Stimulated activated CD8-positive, alpha-beta memory T cell treated with anti-CD3 and anti-CD28 coated beads, Interleukin-15, amount 100 ng/mL, for 48 hours (primary cell): ENCODE measurements around the gene ARHGEF4.

Experiments
- DNase-seq, 2 donors: peaks; one replicate each; pipeline ENCODE4 v3.0.0-alpha.2; 2020; ENCODE audit warnings: low read depth in 2 of 2

ARHGEF4 gene

DNA sequence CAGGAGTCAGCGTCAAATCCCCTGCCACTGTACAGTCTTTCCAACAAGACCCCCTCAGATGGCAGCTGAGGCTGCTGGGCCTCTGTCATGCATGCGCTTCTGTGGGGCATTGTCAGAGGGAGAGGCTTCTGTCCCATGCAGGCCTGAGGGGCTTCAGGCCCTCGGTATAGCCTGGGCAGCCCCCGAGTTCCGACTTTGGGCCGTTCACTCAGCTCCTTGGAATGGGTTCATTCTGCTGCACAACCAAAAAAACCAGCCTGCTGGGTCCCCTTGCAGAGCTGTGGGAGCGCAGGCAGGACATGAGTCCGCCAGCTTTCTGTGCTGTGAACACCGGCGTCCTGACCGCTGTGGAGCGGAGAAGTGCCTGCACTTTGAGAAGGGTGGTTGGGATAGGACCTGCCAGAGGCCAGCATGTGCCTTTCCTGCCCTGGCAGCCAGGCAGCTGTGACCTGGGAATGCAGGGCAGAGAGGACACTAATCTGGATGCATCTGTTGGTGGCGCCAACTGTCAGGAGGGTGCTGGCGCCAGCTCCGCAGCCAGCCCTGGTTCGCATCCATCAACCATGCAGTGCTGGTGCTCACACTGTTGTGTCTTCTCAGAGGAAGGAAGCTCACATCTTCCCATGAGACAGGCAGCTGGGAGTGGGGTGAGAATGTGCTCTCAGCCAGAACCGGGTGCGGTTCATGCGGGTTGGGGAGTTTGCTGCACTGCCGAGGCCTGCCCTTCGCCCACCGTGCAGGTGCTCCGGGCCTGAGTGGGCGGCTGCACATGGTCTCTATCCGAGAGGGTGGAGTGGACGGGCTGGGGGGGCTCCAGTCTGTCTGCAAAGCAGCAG lies 14.3 kb downstream of the ARHGEF4 start:
- DNase-seq, result no peak

DNA sequence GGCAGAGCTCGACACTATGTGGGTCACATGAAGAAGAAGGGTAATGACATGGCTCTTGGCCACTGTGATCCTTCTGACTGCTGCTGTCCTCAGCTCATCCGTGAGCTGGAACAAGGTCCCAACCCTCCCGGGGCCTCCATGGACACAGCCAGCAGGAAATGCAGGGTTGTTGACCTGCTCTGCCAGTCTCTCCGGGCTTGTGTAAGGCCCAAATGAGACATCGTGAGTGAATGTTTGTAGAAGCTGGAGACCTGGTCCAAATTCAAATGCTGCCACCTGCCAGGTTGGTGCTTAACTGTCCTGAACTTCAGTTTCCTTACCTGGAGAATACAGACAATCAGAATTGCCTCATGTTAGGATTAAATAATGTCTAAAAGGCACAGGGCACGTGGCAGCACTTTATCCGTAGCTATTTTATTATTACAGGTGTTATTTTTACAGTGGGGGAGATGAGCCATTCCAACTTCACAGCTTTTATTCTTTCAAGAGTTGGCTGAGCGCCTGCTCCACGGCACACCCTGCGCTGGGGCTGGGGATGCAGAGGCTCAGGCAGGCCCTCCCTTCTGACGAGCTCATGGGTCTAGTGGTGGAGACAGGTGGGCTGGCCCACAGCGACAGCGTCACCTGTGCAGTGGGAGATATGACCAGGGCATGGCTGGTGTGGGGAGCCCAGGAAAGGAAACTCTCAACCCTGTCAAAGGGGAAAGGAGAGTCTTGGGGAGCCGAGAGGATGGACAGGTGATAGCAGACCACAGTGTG lies 15.1 kb downstream of the ARHGEF4 start:
- DNase-seq, result no peak

DNA sequence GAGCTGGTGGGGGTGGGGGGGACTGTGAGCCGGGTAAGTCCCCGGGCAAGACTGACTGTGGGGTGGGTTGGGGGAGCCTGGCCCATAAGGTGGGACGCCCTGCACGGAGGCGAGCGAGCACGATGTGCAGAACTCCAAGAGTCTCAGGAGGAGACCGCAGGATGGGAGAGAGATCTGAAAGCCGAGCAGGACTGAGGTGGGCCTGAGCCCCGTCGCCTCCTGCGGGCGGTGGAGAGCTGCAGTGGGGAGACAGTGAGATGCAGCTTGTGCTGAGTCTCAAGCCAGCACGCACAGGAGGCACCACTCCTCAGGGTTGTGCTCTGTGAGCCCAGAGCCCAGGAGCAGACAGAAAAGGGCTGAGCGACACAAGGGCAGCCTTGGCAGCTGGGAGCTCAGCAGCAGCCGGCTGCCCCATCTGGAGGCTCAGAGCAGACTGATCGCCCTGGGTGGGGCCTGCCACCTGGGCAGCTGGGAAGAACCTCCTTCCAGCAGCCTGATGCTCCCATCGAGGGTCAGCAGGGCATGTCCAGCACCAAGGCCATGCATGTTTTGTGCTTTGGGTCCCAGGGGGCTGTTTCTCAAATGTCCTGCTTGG lies 15.9 kb downstream of the ARHGEF4 start:
- no peak for DNase-seq

DNA sequence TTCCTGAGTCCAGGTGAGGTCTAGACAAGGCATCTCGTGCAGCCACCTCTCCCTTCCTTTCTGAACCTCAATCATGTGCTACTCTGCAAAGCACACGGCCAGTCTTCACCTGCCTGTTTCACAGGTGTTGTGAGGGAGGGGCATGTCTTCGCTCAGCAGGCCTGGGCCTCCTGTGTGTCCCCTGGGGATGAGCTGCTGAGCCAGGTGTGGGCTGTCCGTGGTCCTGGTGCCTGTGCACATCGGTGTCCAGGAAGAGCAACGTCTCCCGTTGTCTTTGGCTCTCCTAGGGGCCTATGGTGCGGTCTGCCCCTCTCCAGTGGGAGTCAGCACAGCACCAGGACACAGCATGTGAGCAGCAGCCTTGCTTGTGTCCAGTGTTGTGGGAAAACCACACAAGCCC lies 16.7 kb downstream of the ARHGEF4 start:
- DNase-seq, result no peak

DNA sequence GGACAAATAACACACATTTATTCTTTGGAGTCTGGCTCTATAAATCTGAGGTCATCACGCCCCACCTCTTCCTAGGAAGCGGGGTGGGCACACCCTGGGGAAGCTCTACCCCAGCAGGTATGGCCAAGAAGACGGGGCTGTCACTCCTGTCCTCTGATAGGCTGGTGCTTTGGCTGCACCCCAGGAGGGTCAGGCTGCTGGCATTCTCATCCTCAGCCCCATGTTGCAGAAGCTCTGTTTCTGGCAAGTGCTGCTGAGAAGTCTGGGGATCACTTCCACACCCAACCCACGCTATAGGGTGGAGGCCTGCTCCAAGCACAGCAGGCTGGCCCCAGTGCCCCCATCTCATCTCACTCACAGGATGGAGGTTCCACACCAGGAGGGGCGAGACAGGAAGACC lies 17.6 kb downstream of the ARHGEF4 start:
- no peak for DNase-seq

DNA sequence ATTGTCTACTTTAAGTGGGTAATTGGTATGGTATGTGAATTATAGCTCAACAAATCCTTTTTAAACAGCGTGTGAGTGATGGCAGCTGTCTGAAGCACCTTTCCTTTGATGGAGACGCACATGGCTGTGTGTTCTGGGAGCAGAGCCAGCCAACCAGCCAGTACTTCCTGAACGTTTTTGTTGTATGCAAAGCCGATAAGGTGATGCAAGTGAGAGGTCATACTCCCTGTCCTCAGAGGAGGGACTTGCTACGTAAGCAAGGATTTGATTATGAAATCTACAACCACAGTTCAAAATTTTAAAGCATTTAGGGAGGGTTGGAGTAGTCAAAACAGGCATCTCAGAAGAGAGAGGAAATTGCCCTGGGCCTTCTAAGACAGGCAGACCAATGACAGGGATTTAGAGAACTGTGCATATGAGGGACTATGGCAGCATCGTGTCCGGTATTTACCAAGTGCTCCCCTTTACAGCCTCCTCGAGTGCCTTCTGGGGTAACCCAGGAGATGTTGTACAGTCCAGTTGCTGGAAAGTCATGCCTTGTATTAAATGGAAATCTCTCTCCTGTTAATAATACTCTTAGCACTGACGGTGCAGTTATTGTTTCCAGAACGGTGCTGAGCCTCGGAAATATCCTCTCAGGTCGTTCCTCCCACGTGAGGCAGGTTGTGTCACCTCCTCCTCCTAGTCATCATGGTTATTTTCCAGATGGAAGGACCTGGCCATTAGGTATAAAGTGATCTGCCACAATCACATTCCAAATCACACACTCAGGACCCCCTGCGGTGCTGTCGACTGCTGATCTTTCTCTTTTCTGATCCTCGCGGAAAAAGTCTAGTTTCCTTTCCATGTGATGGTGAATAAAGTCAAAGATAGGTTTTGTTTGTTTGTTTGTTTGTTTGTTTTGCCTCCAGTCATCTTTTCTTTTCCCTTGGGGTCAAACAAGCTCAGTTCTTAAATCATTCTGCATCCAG lies 28.4 kb downstream of the ARHGEF4 start:
- DNase-seq, result no peak

DNA sequence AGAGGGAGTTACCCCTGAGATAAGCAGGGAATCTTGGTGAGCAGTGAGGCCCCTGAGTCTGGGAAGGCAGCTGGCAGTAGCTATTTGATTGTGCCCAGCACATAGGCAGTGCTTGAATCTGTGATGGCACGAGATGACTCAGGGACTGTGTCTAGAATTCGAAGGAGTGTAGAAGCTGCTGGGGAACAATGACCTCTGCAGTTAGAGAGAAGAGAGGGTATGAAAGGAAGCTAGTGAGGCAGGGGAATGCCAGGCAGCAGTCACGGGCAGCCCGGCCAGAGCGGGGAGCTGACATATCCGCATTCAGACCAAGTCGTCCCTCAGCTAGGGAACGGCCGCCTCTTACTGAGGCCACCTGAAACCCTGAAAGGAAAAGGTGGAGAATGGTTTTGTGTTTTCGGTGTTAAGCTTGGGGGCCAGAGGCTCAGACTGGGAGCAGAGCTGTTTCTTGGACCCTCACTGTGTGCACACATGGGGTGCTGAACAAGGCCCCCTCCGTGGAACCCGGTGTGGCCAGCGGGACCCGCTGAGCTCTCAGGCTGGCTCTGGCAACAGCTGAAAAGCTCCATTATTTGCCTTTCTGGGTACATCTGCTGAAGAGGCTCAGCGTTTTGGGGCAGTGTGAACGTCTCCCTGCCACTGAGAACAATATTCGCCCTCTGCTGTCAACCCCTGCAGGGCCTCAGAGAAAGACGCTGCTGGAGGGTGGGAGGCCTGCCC lies 32.9 kb downstream of the ARHGEF4 start:
- no peak for DNase-seq

DNA sequence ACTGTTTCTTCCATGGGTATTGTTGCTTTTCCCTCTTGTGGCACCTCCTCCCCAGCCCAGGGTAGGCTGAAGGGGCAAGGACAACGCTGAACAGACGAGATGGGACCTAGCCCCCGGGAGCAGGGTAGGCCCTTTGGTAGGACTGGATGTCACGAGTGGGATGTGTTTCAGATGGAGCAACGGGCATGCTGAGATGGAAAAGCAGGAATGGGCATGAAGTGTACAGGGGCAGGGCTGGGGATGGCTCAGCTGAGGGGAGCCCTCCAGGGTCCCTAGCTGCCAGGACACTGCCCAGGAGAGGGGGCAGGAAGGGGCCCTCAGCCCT lies 33.4 kb downstream of the ARHGEF4 start:
- DNase-seq, result no peak

DNA sequence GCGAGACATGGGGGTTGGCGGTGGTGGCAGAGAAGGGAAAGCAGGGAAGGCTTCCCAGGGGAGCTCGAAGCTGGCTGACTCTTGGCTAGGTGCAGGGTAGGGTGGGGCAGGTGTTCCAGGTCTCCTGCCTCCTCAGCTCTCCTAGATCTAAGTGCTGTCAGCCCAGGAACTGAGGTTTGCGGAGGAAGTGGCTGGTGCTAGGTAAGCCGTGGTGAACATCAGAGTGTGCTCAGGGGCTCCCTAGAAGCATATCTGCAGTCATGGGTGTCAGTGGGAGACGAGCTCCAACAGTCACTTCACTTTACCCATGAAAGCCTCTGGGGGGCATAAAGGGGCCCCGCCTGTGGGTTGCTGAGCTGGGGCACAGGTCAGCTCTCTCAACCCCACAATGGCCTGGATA lies 34.1 kb downstream of the ARHGEF4 start:
- no peak for DNase-seq

DNA sequence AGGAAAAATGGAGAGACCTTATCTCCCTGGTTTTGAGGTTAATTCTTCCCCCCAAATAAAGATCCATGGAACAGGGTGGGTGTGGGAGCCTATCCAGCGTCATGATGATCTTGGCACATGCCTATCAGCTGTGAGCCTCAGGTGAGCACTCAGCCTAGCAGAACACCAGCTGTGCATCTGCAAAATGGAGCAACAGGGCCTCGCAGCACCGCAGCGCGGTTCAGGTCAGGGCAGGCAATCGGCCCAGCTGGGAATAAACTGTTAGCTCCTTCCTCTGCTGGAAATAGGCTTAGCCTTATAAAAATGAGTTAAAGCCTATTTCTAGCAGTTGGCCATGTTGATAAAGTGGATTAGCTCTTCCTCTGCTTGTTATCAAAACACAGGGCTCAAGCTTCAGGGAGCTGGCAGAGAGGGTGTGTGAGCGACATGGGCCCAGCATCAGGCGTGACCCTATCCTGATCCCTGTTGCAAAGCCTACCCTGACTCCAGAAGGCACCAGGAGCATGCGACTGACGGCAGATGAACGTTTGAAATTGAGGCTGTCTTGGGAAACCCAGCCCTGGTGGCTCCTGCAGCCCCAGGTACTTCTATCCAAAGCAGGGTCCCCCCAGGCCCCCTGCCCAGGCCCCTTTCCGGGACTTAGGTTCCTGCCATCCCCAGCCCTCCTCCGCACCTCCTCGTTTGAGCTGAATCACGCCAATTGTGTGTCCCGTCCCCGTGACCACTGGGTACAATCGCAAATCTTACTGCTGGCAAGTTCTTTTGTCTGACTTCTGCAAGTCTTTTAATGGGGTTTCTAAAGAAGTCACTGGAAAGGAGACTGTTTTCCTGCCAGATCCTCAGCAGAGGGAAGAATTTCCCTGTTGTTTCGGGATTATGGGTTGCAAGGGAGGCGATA lies 35.4 kb downstream of the ARHGEF4 start:
- DNase-seq, result no peak

DNA sequence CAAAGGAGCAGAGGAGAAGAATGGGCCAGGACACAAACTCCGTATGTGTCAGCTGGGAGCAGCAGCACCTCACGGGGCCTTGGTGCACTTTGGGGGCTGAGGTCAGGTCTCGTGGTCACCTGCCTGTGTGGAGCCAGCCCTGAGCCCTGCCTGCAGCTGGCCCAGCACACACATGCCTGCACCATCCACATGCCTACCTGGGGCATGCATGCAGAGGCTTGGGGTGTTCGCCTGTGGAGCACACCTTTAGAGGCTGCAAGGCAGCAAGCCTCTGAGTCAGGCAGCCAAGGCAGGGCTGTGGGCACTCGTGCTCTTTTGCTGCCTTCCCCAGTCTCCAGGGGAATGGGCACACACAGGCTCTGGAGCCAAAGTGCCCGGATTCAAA lies 36.0 kb downstream of the ARHGEF4 start:
- no peak for DNase-seq

DNA sequence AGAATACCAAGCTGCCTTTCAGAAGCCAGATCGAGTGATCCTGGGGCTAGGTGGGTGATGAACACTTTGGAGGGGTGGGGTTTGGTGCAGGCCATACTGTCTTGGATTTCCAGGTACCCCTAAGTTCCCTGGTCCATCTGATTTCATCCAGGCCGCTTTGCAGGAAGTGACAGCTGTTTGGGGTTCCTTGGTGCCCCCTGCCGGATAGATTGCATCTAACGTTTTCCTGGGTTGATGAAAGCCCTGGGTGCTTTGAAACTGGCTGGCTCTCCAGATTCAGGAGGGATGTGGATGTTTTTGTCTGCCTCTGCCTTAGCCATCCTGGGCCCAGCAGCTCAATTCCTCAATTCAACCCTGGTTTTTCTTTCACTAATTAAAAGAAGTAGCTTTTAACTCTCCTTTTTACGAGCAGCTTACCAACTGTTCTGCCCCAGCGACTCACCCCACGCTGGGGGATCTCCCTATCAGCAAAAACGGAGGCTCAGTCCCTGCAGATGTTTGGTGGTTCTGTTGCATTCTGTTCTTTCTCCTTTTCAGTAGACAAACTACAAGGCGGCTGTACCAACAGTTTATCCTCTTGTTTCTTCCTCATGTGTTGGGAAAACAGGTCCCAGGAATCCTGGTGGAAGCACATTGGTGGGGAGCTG lies 37.1 kb downstream of the ARHGEF4 start:
- DNase-seq, result peak; percentile 32 to 42

DNA sequence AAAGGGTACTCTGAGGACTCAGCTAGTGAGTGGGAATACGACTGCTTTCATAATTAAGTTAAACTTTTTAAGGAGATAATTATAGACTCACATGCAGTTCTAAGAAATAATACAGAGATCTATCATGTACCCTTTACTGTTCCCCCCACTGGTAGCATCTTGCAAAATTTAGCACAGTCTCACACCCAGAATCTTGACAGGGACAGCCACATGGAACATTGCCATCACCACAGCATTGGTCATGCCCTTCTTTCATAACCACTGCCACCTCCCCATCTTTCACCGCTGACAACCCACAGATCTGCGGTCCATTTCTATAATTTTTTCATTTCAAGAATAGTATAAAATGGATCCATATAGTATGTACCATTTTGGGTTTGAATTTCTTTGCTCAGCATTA lies 37.8 kb downstream of the ARHGEF4 start:
- no peak for DNase-seq

DNA sequence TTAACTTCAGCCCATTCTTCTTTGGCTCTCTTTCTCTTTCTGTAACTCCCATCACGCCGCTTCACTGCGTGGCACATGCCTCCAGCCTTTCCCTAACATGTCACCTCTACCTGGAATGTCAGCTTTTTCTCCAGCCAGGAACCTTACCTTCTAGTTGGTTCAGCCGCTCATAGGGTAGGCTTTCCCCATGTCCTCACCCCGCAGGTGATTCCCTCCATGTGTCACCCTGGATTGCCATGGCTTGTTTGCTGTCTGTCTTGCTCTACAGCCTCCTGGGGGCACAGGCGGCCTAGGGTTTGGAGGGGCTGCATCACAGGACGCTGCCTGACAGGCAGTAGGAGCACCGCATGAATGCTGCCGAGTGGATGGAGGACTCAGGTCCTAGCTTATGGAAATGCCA lies 39.2 kb downstream of the ARHGEF4 start:
- DNase-seq, result no peak

DNA sequence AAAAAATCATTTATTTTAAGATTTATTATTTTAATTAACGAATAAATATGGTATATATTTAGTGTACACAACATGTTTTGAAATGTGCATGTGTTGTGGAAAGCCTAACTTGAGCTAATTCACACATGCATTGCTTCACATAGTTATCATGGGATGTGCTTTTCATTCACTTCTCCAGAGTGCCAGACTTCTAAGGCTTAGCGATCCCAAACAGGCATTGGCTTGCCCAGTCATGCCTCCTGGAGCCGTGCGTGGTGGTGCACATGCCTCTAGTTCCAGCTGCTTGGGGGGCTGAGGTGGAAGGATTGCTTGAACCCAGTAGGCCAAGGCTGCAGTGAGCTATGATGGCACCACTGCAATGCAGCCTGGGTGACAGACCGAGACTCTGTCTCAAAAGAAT lies 40.5 kb downstream of the ARHGEF4 start:
- DNase-seq, result no peak

DNA sequence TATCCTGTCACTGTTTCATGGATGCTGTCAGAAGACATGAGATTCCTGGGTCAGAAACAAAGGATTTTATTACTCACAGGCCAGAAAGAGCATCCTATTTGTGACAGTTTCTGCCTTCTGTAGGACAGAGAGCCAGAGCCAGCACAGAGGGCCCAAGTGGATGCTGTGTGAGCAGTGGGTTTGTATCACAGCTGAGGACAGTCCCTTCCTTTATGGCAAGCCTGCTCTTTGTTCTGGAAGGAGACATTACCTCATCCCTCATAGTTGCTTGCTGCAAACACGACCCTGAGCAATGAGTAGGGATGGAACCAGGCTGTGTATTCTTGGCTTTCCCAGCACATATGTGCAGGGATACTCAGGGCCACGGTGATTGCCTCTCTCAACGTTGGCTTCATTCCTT lies 41.6 kb downstream of the ARHGEF4 start:
- no peak for DNase-seq

DNA sequence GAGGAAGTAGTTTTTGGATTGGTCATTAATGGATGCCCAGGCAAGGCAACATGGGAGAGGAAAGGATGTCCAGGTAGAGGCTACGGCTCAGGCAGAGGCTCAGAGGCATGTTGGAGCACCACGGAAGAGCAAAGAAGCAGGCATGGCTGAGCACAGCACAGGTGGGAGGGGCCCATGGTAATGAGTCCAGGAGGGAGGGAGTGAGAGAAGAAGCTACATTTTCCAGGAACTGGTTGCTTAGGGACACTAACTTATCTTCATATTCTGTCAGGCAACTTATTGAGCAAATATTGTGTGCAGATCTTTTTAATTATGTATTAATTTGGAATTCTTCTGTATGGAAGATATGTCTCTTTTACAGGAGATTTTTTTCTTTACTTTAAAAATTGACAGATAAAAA lies 42.2 kb downstream of the ARHGEF4 start:
- DNase-seq, result no peak

DNA sequence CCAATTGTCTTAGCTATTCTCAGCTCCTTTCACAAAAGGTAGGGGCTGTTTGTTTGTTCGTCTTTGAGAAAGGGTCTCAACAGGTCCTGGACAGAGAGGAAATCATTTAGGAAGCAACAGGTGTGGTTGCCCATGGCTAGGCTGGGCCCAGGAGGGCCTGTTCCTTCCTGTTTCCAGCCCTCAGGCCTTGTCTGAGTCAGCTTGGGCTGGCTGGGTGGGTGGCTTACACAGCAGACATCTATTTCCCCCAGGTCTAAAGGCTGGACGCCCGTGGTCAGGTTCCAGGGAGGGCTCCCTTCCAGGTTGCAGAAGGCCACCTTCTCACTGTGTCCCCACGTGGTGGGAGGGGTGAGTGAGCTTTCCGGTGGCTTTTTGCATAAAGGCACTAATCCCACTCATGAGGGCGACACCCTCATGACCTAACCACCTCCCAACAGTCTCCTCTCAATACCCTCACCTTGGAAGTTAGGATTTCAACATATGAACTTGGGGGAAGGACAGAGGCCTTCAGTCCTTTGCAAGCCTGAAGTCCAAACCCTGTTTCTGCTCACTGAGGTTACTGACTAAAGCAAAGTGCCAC lies 45.5 kb downstream of the ARHGEF4 start:
- no peak for DNase-seq

DNA sequence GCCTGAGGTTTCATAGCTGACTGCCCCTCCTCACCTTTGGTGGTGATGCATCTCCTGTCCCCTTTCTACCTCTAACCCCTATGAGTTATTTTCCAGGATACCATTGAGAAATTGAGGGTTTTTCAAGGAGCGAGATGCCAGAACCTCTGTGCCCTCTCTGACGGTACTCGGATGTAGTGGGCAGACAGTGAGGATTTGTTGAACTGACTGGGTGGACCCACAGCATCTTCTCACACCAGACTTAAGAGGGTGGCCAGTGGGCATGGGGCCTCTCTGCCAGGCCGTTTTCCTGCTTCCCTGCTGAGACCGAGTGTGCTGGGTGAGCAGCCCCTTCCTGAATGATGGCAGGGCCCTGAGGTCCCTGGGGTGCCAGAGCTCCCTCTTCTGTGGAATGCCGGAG lies 46.3 kb downstream of the ARHGEF4 start:
- DNase-seq, result no peak
